Breast epithelium (tissue), 4 donors: Measurements from ENCODE around the gene UMODL1. TPM values are rescaled to one million over a fixed set of nuclear protein-coding genes. Genes with fewer than 3 reads are reported as not detected.
A peak's percentile ranks its signal among the peaks of the same experiment; 100 is the strongest.

Experiments used
- DNase-seq, 2 donors: peaks; one replicate each; pipeline ENCODE4 v3.0.0-alpha.2; 2019; ENCODE audit warnings: low spot score in 2 of 2
- H3K27ac ChIP-seq, 2 donors: fragments of 200-600 bp; sonication (generic) in 1 of 2; one replicate each; pipeline ENCODE4 v1.5.1; 2016 to 2019; ENCODE audit warnings: mild to moderate bottlenecking in 1 of 2
- H3K27me3 ChIP-seq, 2 donors: fragments of 200-600 bp; sonication (generic) in 1 of 2; one replicate each; pipeline versions ENCODE4 v1.5.1 to v1.6.0; 2017 to 2019; ENCODE audit warnings: control low read depth in 1 of 2, mild to moderate bottlenecking in 1 of 2
- H3K36me3 ChIP-seq: fragments of 200-600 bp; one replicate; pipeline ENCODE4 v1.5.1; 2019
- H3K4me1 ChIP-seq, 2 donors: fragments of 200-600 bp; sonication (generic); one replicate each; pipeline ENCODE4 v1.5.1; 2016 to 2019; ENCODE audit warnings: control low read depth in 1 of 2
- H3K4me3 ChIP-seq, 3 donors: fragments of 200-600 bp; sonication (generic); 1 replicate in 2 of 3; 2 replicates in 1 of 3; pipeline ENCODE4 v1.5.1; 2016 to 2019; ENCODE audit warnings: mild to moderate bottlenecking in 3 of 3, moderate library complexity in 2 of 3
- H3K9me3 ChIP-seq, 2 donors: fragments of 200-600 bp; sonication (generic) in 1 of 2; one replicate each; pipeline ENCODE4 v1.5.1; 2016 to 2019; ENCODE audit warnings: control low read depth in 1 of 2
- POLR2A ChIP-seq: fragments of 450-650 bp; IDR thresholded peaks from one replicate; pipeline ENCODE4 v1.6.1; 2016; ENCODE audit warnings: antibody characterized with exemption, mild to moderate bottlenecking, moderate library complexity
- POLR2AphosphoS5 ChIP-seq, 3 donors: sonication (generic); formaldehyde crosslinking; IDR thresholded peaks; one replicate each; pipeline ENCODE4 v1.6.1; 2017; ENCODE audit warnings: antibody characterized with exemption in 3 of 3
- intact Hi-C: fragments of 100-400 bp; cut with DNase I; formaldehyde crosslinking; loops from one replicate; pipeline ENCODE4 v1.15.1; 2023; ENCODE audit warnings: low total_unique reads
- total RNA-seq, 3 donors: library from RNA; depleted of rRNA; stranded (reverse); fragments of >200 nt; gene quantifications; one replicate each; pipeline ENCODE4 v1.1.0, GENCODE V29; 2016
- TF ChIP-seq, protein P1 (sequence below), 3 donors: fragments of 450-650 bp; IDR thresholded peaks; one replicate each; pipeline ENCODE4 v1.5.1; 2016 to 2017; ENCODE audit warnings: antibody characterized with exemption in 3 of 3, mild to moderate bottlenecking in 3 of 3, moderate library complexity in 3 of 3

Gene UMODL1
- total RNA-seq, 3 donors from 2014 or later: not detected

- Histone ChIP-seq H3K36me3 (no peaks in the 10 kb centered on the region), H3K4me1 (no peaks in the 10 kb centered on the region), H3K27me3 (no peaks in the 10 kb centered on the region), H3K4me3 (peak overlapping the region in 1 of 3 donors; percentile 12), H3K9me3 (no peaks in the 10 kb centered on the region), H3K27ac (peak overlapping the region; percentile 66 to 81)
- DNase-seq: peak in 1 of 2 donors; percentile 73
- intact Hi-C loops: no loop called here
- TF ChIP-seq, protein P1, sequence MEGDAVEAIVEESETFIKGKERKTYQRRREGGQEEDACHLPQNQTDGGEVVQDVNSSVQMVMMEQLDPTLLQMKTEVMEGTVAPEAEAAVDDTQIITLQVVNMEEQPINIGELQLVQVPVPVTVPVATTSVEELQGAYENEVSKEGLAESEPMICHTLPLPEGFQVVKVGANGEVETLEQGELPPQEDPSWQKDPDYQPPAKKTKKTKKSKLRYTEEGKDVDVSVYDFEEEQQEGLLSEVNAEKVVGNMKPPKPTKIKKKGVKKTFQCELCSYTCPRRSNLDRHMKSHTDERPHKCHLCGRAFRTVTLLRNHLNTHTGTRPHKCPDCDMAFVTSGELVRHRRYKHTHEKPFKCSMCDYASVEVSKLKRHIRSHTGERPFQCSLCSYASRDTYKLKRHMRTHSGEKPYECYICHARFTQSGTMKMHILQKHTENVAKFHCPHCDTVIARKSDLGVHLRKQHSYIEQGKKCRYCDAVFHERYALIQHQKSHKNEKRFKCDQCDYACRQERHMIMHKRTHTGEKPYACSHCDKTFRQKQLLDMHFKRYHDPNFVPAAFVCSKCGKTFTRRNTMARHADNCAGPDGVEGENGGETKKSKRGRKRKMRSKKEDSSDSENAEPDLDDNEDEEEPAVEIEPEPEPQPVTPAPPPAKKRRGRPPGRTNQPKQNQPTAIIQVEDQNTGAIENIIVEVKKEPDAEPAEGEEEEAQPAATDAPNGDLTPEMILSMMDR (IDR thresholded peaks at IDR 0.05): no peak
- TF ChIP-seq POLR2A (no peak), POLR2AphosphoS5 (IDR thresholded peaks at IDR 0.05) (peak; percentile 24 to 82 (median 42))
Measured at GRCh38 chr21:42039470-42039901, 31.6 kb upstream of the UMODL1 start.

- no peaks in the 10 kb centered on the region for H3K4me1 ChIP-seq
- intact Hi-C loops: no loop called here
- no peaks in the 10 kb centered on the region for H3K36me3 ChIP-seq
- no peak for DNase-seq
- H3K27me3 ChIP-seq: no peaks in the 10 kb centered on the region
- H3K9me3 ChIP-seq: no peaks in the 10 kb centered on the region
- H3K4me3 ChIP-seq: peak overlapping the region in 1 of 3 donors; percentile 12
- peak overlapping the region; percentile 66 to 81 for H3K27ac ChIP-seq
- TF ChIP-seq POLR2AphosphoS5 (IDR thresholded peaks at IDR 0.05) (no peak), POLR2A (no peak)
- TF ChIP-seq, protein P1 (IDR thresholded peaks at IDR 0.05): no peak
Measured at GRCh38 chr21:42039911-42040351, 31.2 kb upstream of the UMODL1 start.

- TF ChIP-seq POLR2AphosphoS5 (IDR thresholded peaks at IDR 0.05) (peak in 2 of 3 donors; percentile 18 to 28), POLR2A (no peak)
- TF ChIP-seq, protein P1 (IDR thresholded peaks at IDR 0.05): no peak
- Histone ChIP-seq H3K4me1 (no peaks in the 10 kb centered on the region), H3K27ac (peak overlapping the region; percentile 66 to 81), H3K4me3 (peak overlapping the region in 1 of 3 donors; percentile 12), H3K36me3 (no peaks in the 10 kb centered on the region), H3K9me3 (no peaks in the 10 kb centered on the region), H3K27me3 (no peaks in the 10 kb centered on the region)
- intact Hi-C loops: no loop called here
- peak in 1 of 2 donors; percentile 48 for DNase-seq
Measured at GRCh38 chr21:42040411-42041180, 30.5 kb upstream of the UMODL1 start.

GRCh38 chr21:42041246-42041645 is 29.9 kb upstream of the UMODL1 start:
- intact Hi-C loops: no loop called here
- Histone ChIP-seq H3K27me3 (no peaks in the 10 kb centered on the region), H3K9me3 (no peaks in the 10 kb centered on the region), H3K27ac (peak overlapping the region; percentile 66 to 81), H3K36me3 (no peaks in the 10 kb centered on the region), H3K4me3 (no peak overlapping the region), H3K4me1 (no peaks in the 10 kb centered on the region)
- no peak for DNase-seq
- TF ChIP-seq POLR2AphosphoS5 (IDR thresholded peaks at IDR 0.05): no peak
- TF ChIP-seq POLR2A: no peak
- TF ChIP-seq, protein P1 (IDR thresholded peaks at IDR 0.05): no peak

DNA sequence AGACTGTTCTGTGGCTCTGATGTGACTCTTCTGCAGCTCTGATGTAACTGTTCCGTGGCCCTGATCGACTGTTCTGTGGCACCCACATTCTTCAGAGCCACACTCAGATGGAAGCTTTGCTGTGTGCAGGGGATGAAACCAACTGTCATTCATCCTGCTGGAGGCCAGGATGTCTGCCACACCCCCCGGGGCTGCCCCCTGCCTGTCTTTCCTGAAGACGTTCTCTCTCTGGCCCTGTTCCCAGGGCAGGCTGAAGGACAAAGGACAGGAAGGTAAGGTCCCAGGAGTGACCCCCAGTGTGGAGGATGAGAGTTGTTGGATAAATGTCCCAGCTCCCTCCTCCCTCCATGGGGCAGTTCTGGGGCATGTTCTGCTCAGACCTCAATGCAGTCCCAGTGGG is 29.4 kb upstream of the UMODL1 start:
- intact Hi-C loops: no loop called here
- TF ChIP-seq POLR2A (no peak), POLR2AphosphoS5 (IDR thresholded peaks at IDR 0.05) (no peak)
- TF ChIP-seq, protein P1 (IDR thresholded peaks at IDR 0.05): no peak

More for the DNA sequence above, 29.4 kb upstream of the UMODL1 start:
- Histone ChIP-seq H3K4me3 (no peak overlapping the region), H3K9me3 (no peaks in the 10 kb centered on the region), H3K4me1 (no peaks in the 10 kb centered on the region), H3K36me3 (no peaks in the 10 kb centered on the region), H3K27me3 (no peaks in the 10 kb centered on the region), H3K27ac (no peak overlapping the region)
- no peak for DNase-seq
